ENCODE data around the gene AFAP1L1.

Gene AFAP1L1

GRCh38 chr5:149379818-149380374 is 108.2 kb downstream of the AFAP1L1 start:
- no peak for DNase-seq (ENCODE audit: low read depth)
- H3K4me3 ChIP-seq (ENCODE audit: low read depth, low read length) = no peak overlapping the region
- no peak for TF ChIP-seq CTCF (IDR thresholded peaks at IDR 0.05; ENCODE audit: insufficient read depth, low read depth, low read length, missing control alignments)

GRCh38 chr5:149380466-149381121 is 108.9 kb downstream of the AFAP1L1 start:
- no peak for DNase-seq (ENCODE audit: low read depth)
- no peak overlapping the region for H3K4me3 ChIP-seq (ENCODE audit: low read depth, low read length)
- no peak for TF ChIP-seq CTCF (IDR thresholded peaks at IDR 0.05; ENCODE audit: insufficient read depth, low read depth, low read length, missing control alignments)

GRCh38 chr5:149381261-149381985 is 109.8 kb downstream of the AFAP1L1 start:
- no peak for TF ChIP-seq CTCF (IDR thresholded peaks at IDR 0.05; ENCODE audit: insufficient read depth, low read depth, low read length, missing control alignments)

GRCh38 chr5:149381986-149382338 is 110.3 kb downstream of the AFAP1L1 start:
- no peak overlapping the region for H3K4me3 ChIP-seq (ENCODE audit: low read depth, low read length)
- peak; percentile 95 for TF ChIP-seq CTCF (IDR thresholded peaks at IDR 0.05; ENCODE audit: insufficient read depth, low read depth, low read length, missing control alignments)
- peak; percentile 67 for DNase-seq (ENCODE audit: low read depth)

More at GRCh38 chr5:149381261-149381985, 109.8 kb downstream of the AFAP1L1 start:
- H3K4me3 ChIP-seq (ENCODE audit: low read depth, low read length) = no peak overlapping the region
- DNase-seq (ENCODE audit: low read depth) = no peak

GRCh38 chr5:149382517-149383220 is 111.0 kb downstream of the AFAP1L1 start:
- no peak for DNase-seq (ENCODE audit: low read depth)
- no peak overlapping the region for H3K4me3 ChIP-seq (ENCODE audit: low read depth, low read length)
- TF ChIP-seq CTCF (IDR thresholded peaks at IDR 0.05; ENCODE audit: insufficient read depth, low read depth, low read length, missing control alignments) = no peak

GRCh38 chr5:149383399-149383798 is 111.7 kb downstream of the AFAP1L1 start:
- no peak for DNase-seq (ENCODE audit: low read depth)
- no peak for TF ChIP-seq CTCF (IDR thresholded peaks at IDR 0.05; ENCODE audit: insufficient read depth, low read depth, low read length, missing control alignments)
- no peak overlapping the region for H3K4me3 ChIP-seq (ENCODE audit: low read depth, low read length)
